ENCODE measurements around the gene MBOAT7. TPM values are rescaled to one million over a fixed set of nuclear protein-coding genes. Genes with fewer than 3 reads are reported as not detected.

Gene MBOAT7
- total and polyA plus RNA-seq, 2 of the 4 experiments (the other 2 are of a cell fraction), result 11.3 to 121 TPM

- H3K9ac ChIP-seq (ENCODE audit: low read depth, low read length), result no peak overlapping the region
Measured at GRCh38 chr19:54179262-54179852, 10.0 kb downstream of the MBOAT7 start.

More at GRCh38 chr19:54179262-54179852, 10.0 kb downstream of the MBOAT7 start:
- no peak overlapping the region for H2BK120ac ChIP-seq (ENCODE audit: low read depth, low read length)
- ChIA-PET POLR2A (ENCODE audit: unreplicated experiment) (no interaction called here), CTCF (interaction anchor here (1.1 kb wide), 1 partner anchor 8 kb away, joined by 3 read pairs; no protein-coding TSS in a partner anchor)
- dilution Hi-C loops (cut with HindIII; ENCODE audit: low sequenced_read_pairs, unreplicated experiment) (no loop called here), intact Hi-C loops (cut with micrococcal nuclease) (no loop called here), in situ Hi-C loops (cut with MboI; ENCODE audit: low sequenced_read_pairs) (no loop called here)
- H2AK9ac ChIP-seq (replicated peaks; ENCODE audit: low read depth, low read length, poor library complexity), result no peak overlapping the region
- H3K36me3 ChIP-seq (ENCODE audit: control insufficient read depth, insufficient read depth, low read length), result peaks cover 47% of the 10 kb centered on the region
- H4K91ac ChIP-seq (ENCODE audit: insufficient read depth, low read depth, low read length), result no peak overlapping the region
- H3K56ac ChIP-seq (ENCODE audit: extremely low read depth, insufficient read depth, low read length), result no peak overlapping the region
- no peak overlapping the region for H3K4me3 ChIP-seq (ENCODE audit: insufficient read depth, low read depth, low read length)
- H3K18ac ChIP-seq (ENCODE audit: low read depth, low read length), result no peak overlapping the region
- H2BK20ac ChIP-seq (ENCODE audit: low read depth, low read length), result no peak overlapping the region
- H4K8ac ChIP-seq (ENCODE audit: low read depth in 2 of 2, low read length in 2 of 2), result no peak overlapping the region
- no peaks in the 10 kb centered on the region for H3K4me1 ChIP-seq (ENCODE audit: control insufficient read depth, insufficient read depth, low read length)
- no TSS peak for BruUV-seq (replicated peaks)
- H3K4ac ChIP-seq (ENCODE audit: low read depth, low read length), result no peak overlapping the region
- H3K9me3 ChIP-seq (ENCODE audit: control insufficient read depth, insufficient read depth, low read length), result no peaks in the 10 kb centered on the region
- H3K14ac ChIP-seq (replicated peaks; ENCODE audit: low read depth, low read length), result no peak overlapping the region
- no peaks in the 10 kb centered on the region for H3K27me3 ChIP-seq (ENCODE audit: control insufficient read depth, insufficient read depth, low read length)
- no peak overlapping the region for H3K27ac ChIP-seq (ENCODE audit: insufficient read depth, low read length)
- H2AK5ac ChIP-seq (ENCODE audit: low read depth, low read length), result no peak overlapping the region
- no peak overlapping the region for H2AFZ ChIP-seq (replicated peaks; ENCODE audit: low read length, poor library complexity)
- H2BK5ac ChIP-seq (ENCODE audit: low read depth, low read length, poor library complexity, severe bottlenecking), result no peak overlapping the region
- no peak overlapping the region for H3K23ac ChIP-seq (ENCODE audit: low read depth, low read length)
- TF ChIP-seq POLR2A (IDR thresholded peaks at IDR 0.05; ENCODE audit: low read depth, low read length) (no peak), CHD1 (IDR thresholded peaks at IDR 0.05; ENCODE audit: low read depth, low read length) (no peak)
- 93% methylated on average over 3 of the region's 10 CpGs; no CpG with 5 or more reads in 1 of the 2 experiments for WGBS, 2 experiments (ENCODE audit: extremely low coverage in 2 of 2, insufficient read length in 1 of 2)
- H3K79me1 ChIP-seq (ENCODE audit: low read depth in 1 of 2, low read length in 2 of 2), result peaks cover 4 to 16% of the 10 kb centered on the region in 2 experiments; a peak in 3 of 4 replicates
- H3K9me1 ChIP-seq (ENCODE audit: insufficient read depth, low read length), result no peaks in the 10 kb centered on the region
- H2BK15ac ChIP-seq (ENCODE audit: low read depth, low read length), result no peak overlapping the region
- DNase-seq (no peak), ATAC-seq (ENCODE audit: low read depth) (no peak)
- H3K4me2 ChIP-seq (ENCODE audit: low read depth, low read length), result no peak overlapping the region
- H4K5ac ChIP-seq (ENCODE audit: low read depth, low read length), result no peak overlapping the region
- peaks cover 9% of the 10 kb centered on the region for H4K20me1 ChIP-seq (ENCODE audit: insufficient read depth, low read length)

Data from IMR-90 (cell line).